ENCODE results near the gene STXBP5L.
"Not testable (repeated sequence)": the region's sequence is repeated elsewhere in the genome, so short reads cannot be mapped to it uniquely, and the experiment has no call there.

The STXBP5L gene

GRCh38 chr3:121274411-121274810, 366.4 kb downstream of the STXBP5L start:
- Histone ChIP-seq H3K27me3 (ENCODE audit: control insufficient read depth, insufficient read depth, low read length, poor library complexity, severe bottlenecking) (no peaks in the 10 kb centered on the region), H3K36me3 (ENCODE audit: control insufficient read depth, insufficient read depth, low read length) (no peaks in the 10 kb centered on the region), H3K4me3 (ENCODE audit: insufficient read depth, low read depth, low read length) (no peak overlapping the region), H3K9me3 (ENCODE audit: control insufficient read depth, low read length) (no peaks in the 10 kb centered on the region), H3K27ac (ENCODE audit: insufficient read depth, low read depth, low read length, poor library complexity, severe bottlenecking) (no peak overlapping the region), H3K4me1 (ENCODE audit: control insufficient read depth, insufficient read depth, low read length) (no peaks in the 10 kb centered on the region)

- Histone ChIP-seq H3K27me3 (ENCODE audit: control insufficient read depth, insufficient read depth, low read length, poor library complexity, severe bottlenecking) (no peaks in the 10 kb centered on the region), H3K4me1 (ENCODE audit: control insufficient read depth, insufficient read depth, low read length) (no peaks in the 10 kb centered on the region), H3K4me3 (ENCODE audit: insufficient read depth, low read depth, low read length) (no peak overlapping the region), H3K9me3 (ENCODE audit: control insufficient read depth, low read length) (no peaks in the 10 kb centered on the region), H3K36me3 (ENCODE audit: control insufficient read depth, insufficient read depth, low read length) (no peaks in the 10 kb centered on the region), H3K27ac (ENCODE audit: insufficient read depth, low read depth, low read length, poor library complexity, severe bottlenecking) (no peak overlapping the region)
- WGBS, 2 experiments = 97% methylated on average over 3 of the region's 3 CpGs; no CpG with 5 or more reads in 1 of the 2 experiments
Measured at GRCh38 chr3:121295452-121295851, 387.4 kb downstream of the STXBP5L start.

GRCh38 chr3:121295979-121296378, 388.0 kb downstream of the STXBP5L start:
- H3K27ac ChIP-seq (ENCODE audit: insufficient read depth, low read depth, low read length, poor library complexity, severe bottlenecking) = no peak overlapping the region

GRCh38 chr3:121324320-121324719, 416.3 kb downstream of the STXBP5L start:
- no peaks in the 10 kb centered on the region for H3K36me3 ChIP-seq (ENCODE audit: control insufficient read depth, insufficient read depth, low read length)
- no peaks in the 10 kb centered on the region for H3K27me3 ChIP-seq (ENCODE audit: control insufficient read depth, insufficient read depth, low read length, poor library complexity, severe bottlenecking)
- H3K27ac ChIP-seq (ENCODE audit: insufficient read depth, low read depth, low read length, poor library complexity, severe bottlenecking) = no peak overlapping the region
- no peak overlapping the region for H3K4me3 ChIP-seq (ENCODE audit: insufficient read depth, low read depth, low read length)
- H3K9me3 ChIP-seq (ENCODE audit: control insufficient read depth, low read length) = no peaks in the 10 kb centered on the region
- no peaks in the 10 kb centered on the region for H3K4me1 ChIP-seq (ENCODE audit: control insufficient read depth, insufficient read depth, low read length)

More at GRCh38 chr3:121295979-121296378, 388.0 kb downstream of the STXBP5L start:
- Histone ChIP-seq H3K36me3 (ENCODE audit: control insufficient read depth, insufficient read depth, low read length) (no peaks in the 10 kb centered on the region), H3K9me3 (ENCODE audit: control insufficient read depth, low read length) (no peaks in the 10 kb centered on the region), H3K4me1 (ENCODE audit: control insufficient read depth, insufficient read depth, low read length) (no peaks in the 10 kb centered on the region), H3K4me3 (ENCODE audit: insufficient read depth, low read depth, low read length) (no peak overlapping the region), H3K27me3 (ENCODE audit: control insufficient read depth, insufficient read depth, low read length, poor library complexity, severe bottlenecking) (no peaks in the 10 kb centered on the region)

- Histone ChIP-seq H3K27me3 (ENCODE audit: control insufficient read depth, insufficient read depth, low read length, poor library complexity, severe bottlenecking) (no peaks in the 10 kb centered on the region), H3K36me3 (ENCODE audit: control insufficient read depth, insufficient read depth, low read length) (no peaks in the 10 kb centered on the region), H3K4me3 (ENCODE audit: insufficient read depth, low read depth, low read length) (no peak overlapping the region), H3K4me1 (ENCODE audit: control insufficient read depth, insufficient read depth, low read length) (no peaks in the 10 kb centered on the region), H3K9me3 (ENCODE audit: control insufficient read depth, low read length) (no peaks in the 10 kb centered on the region), H3K27ac (ENCODE audit: insufficient read depth, low read depth, low read length, poor library complexity, severe bottlenecking) (no peak overlapping the region)
- 93 to 97% methylated on average over 1 of the region's 1 CpG for WGBS, 2 experiments
Measured at GRCh38 chr3:121330118-121330517, 422.1 kb downstream of the STXBP5L start.

- H3K36me3 ChIP-seq (ENCODE audit: control insufficient read depth, insufficient read depth, low read length) = no peaks in the 10 kb centered on the region
- no peaks in the 10 kb centered on the region for H3K9me3 ChIP-seq (ENCODE audit: control insufficient read depth, low read length)
- no peak overlapping the region for H3K27ac ChIP-seq (ENCODE audit: insufficient read depth, low read depth, low read length, poor library complexity, severe bottlenecking)
- H3K4me1 ChIP-seq (ENCODE audit: control insufficient read depth, insufficient read depth, low read length) = no peaks in the 10 kb centered on the region
- no peaks in the 10 kb centered on the region for H3K27me3 ChIP-seq (ENCODE audit: control insufficient read depth, insufficient read depth, low read length, poor library complexity, severe bottlenecking)
- H3K4me3 ChIP-seq (ENCODE audit: insufficient read depth, low read depth, low read length) = no peak overlapping the region
- WGBS, 2 experiments = 92 to 95% methylated on average over 4 of the region's 4 CpGs
Measured at GRCh38 chr3:121330634-121331033, 422.6 kb downstream of the STXBP5L start.

- H3K27ac ChIP-seq (ENCODE audit: insufficient read depth, low read depth, low read length, poor library complexity, severe bottlenecking); H3K27me3 ChIP-seq (ENCODE audit: control insufficient read depth, insufficient read depth, low read length, poor library complexity, severe bottlenecking); H3K9me3 ChIP-seq (ENCODE audit: control insufficient read depth, low read length); H3K4me1 ChIP-seq (ENCODE audit: control insufficient read depth, insufficient read depth, low read length); H3K36me3 ChIP-seq (ENCODE audit: control insufficient read depth, insufficient read depth, low read length); H3K4me3 ChIP-seq (ENCODE audit: insufficient read depth, low read depth, low read length): not testable (repeated sequence)
- 95 to 96% methylated on average over 5 of the region's 5 CpGs for WGBS, 2 experiments
Measured at GRCh38 chr3:121355960-121356359, 448.0 kb downstream of the STXBP5L start.

GRCh38 chr3:121362035-121362734, 454.2 kb downstream of the STXBP5L start:
- H3K36me3 ChIP-seq (ENCODE audit: control insufficient read depth, insufficient read depth, low read length) = no peaks in the 10 kb centered on the region
- 86 to 93% methylated on average over 2 of the region's 2 CpGs for WGBS, 2 experiments
- H3K27ac ChIP-seq (ENCODE audit: insufficient read depth, low read depth, low read length, poor library complexity, severe bottlenecking) = no peak overlapping the region
- peaks cover 4% of the 10 kb centered on the region for H3K9me3 ChIP-seq (ENCODE audit: control insufficient read depth, low read length)
- H3K4me3 ChIP-seq (ENCODE audit: insufficient read depth, low read depth, low read length) = no peak overlapping the region
- no peaks in the 10 kb centered on the region for H3K27me3 ChIP-seq (ENCODE audit: control insufficient read depth, insufficient read depth, low read length, poor library complexity, severe bottlenecking)
- H3K4me1 ChIP-seq (ENCODE audit: control insufficient read depth, insufficient read depth, low read length) = no peaks in the 10 kb centered on the region

- H3K4me1 ChIP-seq (ENCODE audit: control insufficient read depth, insufficient read depth, low read length); H3K36me3 ChIP-seq (ENCODE audit: control insufficient read depth, insufficient read depth, low read length); H3K9me3 ChIP-seq (ENCODE audit: control insufficient read depth, low read length); H3K27me3 ChIP-seq (ENCODE audit: control insufficient read depth, insufficient read depth, low read length, poor library complexity, severe bottlenecking); H3K27ac ChIP-seq (ENCODE audit: insufficient read depth, low read depth, low read length, poor library complexity, severe bottlenecking); H3K4me3 ChIP-seq (ENCODE audit: insufficient read depth, low read depth, low read length): not testable (repeated sequence)
- 86 to 95% methylated on average over 3 of the region's 3 CpGs for WGBS, 2 experiments
Measured at GRCh38 chr3:121388308-121388707, 480.3 kb downstream of the STXBP5L start.

GRCh38 chr3:121395967-121396366, 488.0 kb downstream of the STXBP5L start:
- no CpG with 5 or more reads among the region's 1 CpG for WGBS, 2 experiments
- not testable (repeated sequence) for H3K9me3 ChIP-seq (ENCODE audit: control insufficient read depth, low read length); H3K27me3 ChIP-seq (ENCODE audit: control insufficient read depth, insufficient read depth, low read length, poor library complexity, severe bottlenecking); H3K36me3 ChIP-seq (ENCODE audit: control insufficient read depth, insufficient read depth, low read length); H3K4me1 ChIP-seq (ENCODE audit: control insufficient read depth, insufficient read depth, low read length); H3K27ac ChIP-seq (ENCODE audit: insufficient read depth, low read depth, low read length, poor library complexity, severe bottlenecking); H3K4me3 ChIP-seq (ENCODE audit: insufficient read depth, low read depth, low read length)

- not testable (repeated sequence) for H3K36me3 ChIP-seq (ENCODE audit: control insufficient read depth, insufficient read depth, low read length); H3K27me3 ChIP-seq (ENCODE audit: control insufficient read depth, insufficient read depth, low read length, poor library complexity, severe bottlenecking); H3K27ac ChIP-seq (ENCODE audit: insufficient read depth, low read depth, low read length, poor library complexity, severe bottlenecking); H3K4me3 ChIP-seq (ENCODE audit: insufficient read depth, low read depth, low read length); H3K9me3 ChIP-seq (ENCODE audit: control insufficient read depth, low read length); H3K4me1 ChIP-seq (ENCODE audit: control insufficient read depth, insufficient read depth, low read length)
- WGBS, 2 experiments = 83 to 90% methylated on average over 6 to 8 of the region's 8 CpGs
Measured at GRCh38 chr3:121398051-121398450, 490.0 kb downstream of the STXBP5L start.

Measured in ectodermal cell (in vitro differentiated cells).